OCI-M2 (cell line): ENCODE results near the gene BATF3.

Source experiments
- DNase-seq: peaks from one replicate; lab custom pipeline; 2025; ENCODE audit not compliant: unreplicated experiment; lab: John Stamatoyannopoulos, UW

BATF3 gene

GRCh38 chr1:212685429-212685828 lies 14.2 kb downstream of the BATF3 start:
- no peak for DNase-seq

DNA sequence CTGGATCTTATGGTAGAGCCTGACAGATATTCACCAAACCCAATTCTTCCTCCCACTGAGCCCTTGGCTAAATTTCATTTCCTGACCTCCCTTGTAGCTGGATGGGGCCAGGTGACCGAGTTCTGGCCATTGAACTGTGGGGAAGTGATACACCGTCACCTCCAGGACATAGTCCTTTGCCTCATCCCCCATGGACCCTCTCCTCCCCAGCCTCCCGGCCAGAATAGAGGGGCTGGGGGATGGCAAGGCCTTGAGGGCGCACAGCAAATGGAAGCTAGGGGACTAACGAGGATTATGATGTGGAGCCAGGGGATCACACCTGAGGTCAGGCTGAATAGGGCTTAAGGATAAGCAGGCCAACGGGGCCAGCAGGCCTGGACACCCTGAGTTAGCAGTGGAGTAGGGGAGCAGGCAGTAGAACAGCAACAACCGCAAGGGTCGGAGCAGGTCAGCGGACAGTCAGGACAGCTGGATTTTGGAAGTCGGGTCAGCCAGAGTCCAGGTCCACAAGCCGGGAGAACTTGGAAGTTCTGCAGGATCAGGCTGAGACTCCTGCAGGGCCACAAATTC lies 15.0 kb downstream of the BATF3 start:
- no peak for DNase-seq

DNA sequence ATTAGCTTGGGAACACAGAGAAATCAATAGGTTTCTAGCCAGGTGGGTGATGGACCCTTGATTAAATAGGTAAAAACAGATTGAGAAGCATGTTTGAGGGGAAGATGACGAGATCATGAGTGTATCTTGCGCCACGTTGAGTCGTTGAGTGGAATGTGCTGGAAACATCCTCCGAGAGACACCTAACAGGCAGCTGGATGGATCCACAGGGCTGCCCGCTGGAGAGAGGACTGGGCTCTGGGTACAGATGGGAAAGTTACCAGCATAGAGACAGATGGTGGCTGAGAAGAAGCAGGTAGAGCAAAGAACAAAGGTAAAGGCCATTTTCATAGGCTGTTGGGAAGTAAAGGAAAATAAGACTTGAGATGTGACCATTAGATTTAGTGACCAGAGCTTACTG lies 15.6 kb downstream of the BATF3 start:
- DNase-seq: no peak

GRCh38 chr1:212683357-212683722 lies 16.3 kb downstream of the BATF3 start:
- no peak for DNase-seq

DNA sequence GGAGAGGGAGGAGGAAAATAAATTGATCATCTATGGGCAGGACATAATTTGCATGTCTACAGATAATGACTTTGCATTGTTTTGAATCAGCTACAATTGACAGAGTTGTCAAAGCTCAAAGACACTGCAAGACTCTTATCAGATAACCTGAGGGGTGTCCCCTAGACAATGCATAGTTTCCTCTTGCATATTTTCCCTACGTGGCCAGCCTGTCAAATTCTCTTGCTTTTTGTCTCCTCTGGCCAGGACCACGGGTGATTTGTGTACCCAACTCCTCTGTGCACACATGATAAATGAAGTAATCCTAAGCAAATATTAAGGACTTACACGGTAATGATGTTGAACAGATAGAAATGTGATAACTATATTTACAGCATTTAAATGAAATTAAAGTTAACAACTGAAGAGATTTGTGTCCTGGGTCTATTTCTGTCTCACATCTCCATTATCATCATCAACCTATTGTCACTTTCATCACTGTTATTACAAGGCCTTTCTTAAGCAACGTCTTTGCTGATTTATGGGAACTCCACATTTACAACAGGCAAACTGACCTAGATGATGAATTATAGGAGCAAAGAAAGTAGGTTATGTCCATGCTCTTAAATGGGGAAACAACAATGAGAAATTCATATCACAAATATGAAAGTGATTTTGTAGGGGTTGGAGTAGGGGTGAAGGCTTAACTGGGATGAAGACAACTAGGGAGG lies 18.8 kb downstream of the BATF3 start:
- no peak for DNase-seq

- DNase-seq: no peak
Measured at GRCh38 chr1:212678456-212679410, 20.9 kb downstream of the BATF3 start.

GRCh38 chr1:212677573-212677972 lies 22.1 kb downstream of the BATF3 start:
- DNase-seq: no peak

DNA sequence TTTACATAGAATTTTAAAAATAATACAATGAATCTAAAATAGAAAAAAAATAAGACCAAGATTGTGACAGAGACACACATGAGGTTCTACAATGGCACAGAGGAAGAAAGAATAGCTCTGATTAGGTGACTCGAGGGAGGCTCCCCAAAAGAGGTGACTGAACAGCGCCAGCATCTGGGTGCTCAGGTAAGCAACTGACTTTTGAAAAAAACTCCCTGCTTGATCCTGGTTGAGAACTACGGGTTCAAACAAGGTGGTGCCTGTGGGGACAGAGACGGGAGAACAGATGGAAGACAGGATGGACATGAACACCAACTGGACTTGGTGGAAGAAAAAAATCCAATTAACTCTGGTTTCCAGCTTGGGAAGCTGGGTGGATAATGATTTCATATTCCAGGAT lies 22.5 kb downstream of the BATF3 start:
- DNase-seq: no peak

DNA sequence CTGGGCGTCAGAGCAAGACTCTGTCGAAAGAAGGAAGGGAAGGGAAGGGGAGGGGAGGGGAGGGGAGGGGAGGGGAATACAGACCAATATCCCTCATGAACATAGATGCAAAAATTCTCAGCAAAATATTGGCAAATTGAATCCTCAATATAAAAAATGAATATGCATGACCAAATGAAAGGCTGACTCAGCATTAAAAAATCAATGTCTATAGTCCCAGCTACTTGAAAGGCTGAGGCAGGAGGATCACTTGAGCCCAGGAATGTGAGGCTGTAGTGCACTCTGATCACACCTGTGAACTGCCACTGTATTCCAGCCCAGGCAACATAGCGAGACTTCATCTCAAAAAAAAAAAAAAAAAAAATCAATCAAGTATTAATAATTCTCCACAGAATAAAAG lies 24.0 kb downstream of the BATF3 start:
- DNase-seq: no peak

GRCh38 chr1:212674872-212675271 lies 24.8 kb downstream of the BATF3 start:
- DNase-seq: no peak

GRCh38 chr1:212671342-212672031 lies 28.2 kb downstream of the BATF3 start:
- DNase-seq: no peak

GRCh38 chr1:212670882-212671281 lies 28.8 kb downstream of the BATF3 start:
- no peak for DNase-seq

GRCh38 chr1:212670301-212670700 lies 29.3 kb downstream of the BATF3 start:
- no peak for DNase-seq

GRCh38 chr1:212669600-212669999 lies 30.0 kb downstream of the BATF3 start:
- no peak for DNase-seq

DNA sequence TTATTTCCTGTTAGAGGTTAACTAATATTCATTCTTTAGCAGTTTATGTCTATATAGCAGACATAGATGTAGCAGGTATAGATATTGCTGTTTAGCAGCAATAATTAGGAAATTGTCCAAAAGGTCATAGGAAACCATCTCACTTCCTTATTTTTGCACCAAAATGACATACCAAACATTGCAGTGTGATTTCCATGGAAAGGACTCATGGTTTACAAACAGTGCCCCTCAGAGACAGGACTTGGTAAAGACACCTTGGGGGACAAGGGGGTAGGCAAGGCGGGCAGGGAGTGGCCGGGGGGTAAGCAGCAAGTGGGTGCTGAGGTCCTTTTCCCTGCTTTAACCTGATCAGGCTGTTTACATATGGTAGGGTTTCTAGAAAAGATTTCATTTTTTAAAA lies 30.5 kb downstream of the BATF3 start:
- DNase-seq: no peak

DNA sequence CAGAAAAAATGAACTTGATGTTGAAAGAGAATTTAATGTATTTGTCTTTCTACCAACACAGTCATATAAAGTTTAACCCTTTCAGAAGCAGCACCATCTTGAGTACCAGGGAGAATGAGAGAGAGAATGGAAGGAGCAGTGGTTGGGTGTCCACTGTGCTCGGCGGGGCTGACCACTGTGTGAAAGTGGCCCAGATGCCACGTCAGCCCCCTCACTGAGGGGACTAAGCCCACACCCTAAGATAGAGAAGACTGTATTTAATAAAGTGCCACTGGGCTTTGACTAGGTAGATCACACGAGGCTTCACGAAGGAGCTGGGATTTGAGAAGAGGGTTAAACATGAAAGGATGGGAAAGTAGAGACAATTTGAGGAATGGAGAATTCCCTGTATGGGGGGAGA lies 31.2 kb downstream of the BATF3 start:
- DNase-seq: no peak

DNA sequence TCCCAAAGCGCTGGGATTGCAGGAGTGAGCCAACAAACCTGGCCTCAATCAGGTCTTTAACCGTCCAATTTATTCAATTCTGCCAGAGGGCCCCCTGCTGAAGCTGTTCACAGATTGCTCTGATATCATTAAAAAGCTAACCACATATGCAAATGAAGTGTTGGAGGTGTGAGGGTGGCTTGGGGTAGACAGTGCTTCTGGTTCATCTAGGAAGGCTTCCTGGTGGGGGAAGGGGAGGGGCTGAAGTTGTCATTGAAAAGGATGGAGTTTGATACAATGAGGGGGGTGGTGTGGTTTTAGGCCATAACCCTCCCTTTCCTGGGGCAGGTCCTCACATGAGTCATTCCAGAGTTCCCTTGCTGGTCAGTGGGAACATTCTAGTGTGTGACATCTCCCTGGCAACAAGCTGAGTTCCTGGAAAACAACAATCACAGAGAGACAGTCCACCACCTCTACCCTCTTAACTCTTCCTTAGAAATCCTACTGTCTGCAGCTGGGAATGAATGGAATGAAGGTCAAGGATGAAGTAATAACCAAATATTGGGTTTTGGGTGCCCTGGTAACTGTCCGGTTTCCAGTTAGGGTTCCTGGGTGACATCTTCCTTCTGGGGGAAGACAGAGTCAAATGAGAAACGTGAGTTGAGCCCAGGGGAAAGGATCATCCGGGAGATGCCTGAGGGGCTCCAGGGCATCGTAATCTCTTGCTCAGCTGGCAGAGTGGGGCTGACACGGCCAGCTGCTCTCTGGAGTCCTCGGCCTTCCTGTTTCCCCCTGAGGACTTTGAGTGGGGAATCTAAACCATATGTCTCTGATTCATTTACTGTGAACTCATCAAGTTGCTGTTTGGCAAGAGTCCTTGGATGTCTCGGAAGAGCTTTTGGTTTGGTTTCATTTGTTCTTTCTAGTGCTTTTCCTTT lies 32.2 kb downstream of the BATF3 start:
- no peak for DNase-seq

GRCh38 chr1:212666116-212666775 lies 33.4 kb downstream of the BATF3 start:
- no peak for DNase-seq

DNA sequence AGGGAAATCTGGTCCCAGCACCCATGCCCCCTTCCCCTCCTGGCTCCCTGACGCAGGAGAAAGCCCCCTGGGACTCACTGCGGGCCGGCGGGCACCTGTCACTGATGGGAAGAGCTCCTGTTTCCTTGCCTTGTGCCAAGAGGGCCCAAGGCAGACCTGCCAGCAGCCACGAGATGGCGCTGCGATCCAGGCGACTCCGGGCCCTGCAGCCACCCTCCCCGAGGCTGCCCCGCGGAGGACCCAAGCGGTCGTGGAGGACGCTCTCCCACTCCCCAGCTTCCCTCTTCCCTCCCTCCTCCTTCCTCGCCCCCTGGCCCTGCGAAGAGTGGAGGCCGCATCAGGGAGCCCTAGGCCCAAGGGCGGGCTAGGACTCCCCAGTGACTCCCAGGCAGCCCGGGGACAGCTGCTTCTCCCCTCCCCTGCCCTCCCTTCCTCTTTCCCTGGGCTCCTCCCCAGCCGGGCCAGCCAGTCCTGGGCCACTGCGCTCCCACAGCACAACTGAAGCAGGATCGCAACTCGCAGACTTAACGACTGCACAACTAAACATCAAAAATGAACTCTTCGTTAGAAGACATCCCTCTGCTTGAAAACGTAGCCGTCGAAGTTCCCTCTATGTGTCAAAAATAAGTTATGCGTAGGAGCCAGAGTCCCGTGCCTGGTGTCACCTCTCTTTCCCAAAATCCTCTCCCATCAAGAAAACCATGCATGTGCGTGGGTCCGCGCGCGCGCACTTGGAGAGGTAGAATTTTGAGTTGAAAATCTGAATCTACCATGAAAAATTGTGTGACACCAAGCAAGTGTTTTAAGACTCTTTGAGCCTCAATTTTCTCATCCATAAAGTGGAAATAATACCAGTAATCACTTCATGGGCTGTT lies 34.2 kb downstream of the BATF3 start:
- DNase-seq: peak; percentile 26
